Activated B cell treated with CpG ODN at 0.5 μM for 24 hours (primary cell): ENCODE measurements around the gene GSN. TPM values are rescaled to one million over a fixed set of nuclear protein-coding genes. Genes with fewer than 3 reads are reported as not detected.

Source experiments
- ATAC-seq: fragments of 200-7000 bp; cut with Tn5 transposase; one replicate; pipeline ENCODE4 v1.10.0; 2021; ENCODE audit warnings: low read depth, mild to moderate bottlenecking, moderate library complexity
- CTCF ChIA-PET: fragments of 350-600 bp; sonication (Branson Sonifier 250); formaldehyde crosslinking; loops from one replicate; lab custom pipeline; 2021; ENCODE audit warnings: antibody characterized with exemption; lab: Charles Lee
- POLR2A ChIA-PET: fragments of 350-600 bp; sonication (Branson Sonifier 250); formaldehyde crosslinking; loops from one replicate; lab custom pipeline; 2021; ENCODE audit warnings: antibody characterized with exemption; lab: Charles Lee
- DNase-seq: peaks from one replicate; pipeline ENCODE4 v3.0.0; 2022
- H3K27ac Mint-ChIP-seq: one replicate; pipeline ENCODE4 v1.8.0; 2020; ENCODE audit warnings: mixed read lengths
- H3K27me3 Mint-ChIP-seq: one replicate; pipeline ENCODE4 v1.8.0; 2021; ENCODE audit warnings: mixed read lengths
- H3K36me3 Mint-ChIP-seq: one replicate; pipeline ENCODE4 v1.8.0; 2021; ENCODE audit warnings: low read depth, mixed read lengths
- H3K4me1 Mint-ChIP-seq: one replicate; pipeline ENCODE4 v1.8.0; 2021; ENCODE audit warnings: mixed read lengths
- H3K4me3 Mint-ChIP-seq: one replicate; pipeline ENCODE4 v1.8.0; 2020; ENCODE audit warnings: mild to moderate bottlenecking, mixed read lengths
- H3K9me3 Mint-ChIP-seq: one replicate; pipeline ENCODE4 v1.8.0; 2020; ENCODE audit warnings: mixed read lengths
- intact Hi-C: fragments of 100-400 bp; cut with micrococcal nuclease; formaldehyde crosslinking; loops from one replicate; pipeline ENCODE4 v1.15.1; 2024
- total RNA-seq: library from RNA; stranded (reverse); gene quantifications from 2 replicates; pipeline ENCODE4 v1.2.3, GENCODE V29; 2022
- TF ChIP-seq, protein P1 (sequence below): fragments of 200-600 bp; IDR thresholded peaks from one replicate; pipeline ENCODE4 v1.8.0; 2022; ENCODE audit warnings: antibody characterized with exemption, mild to moderate bottlenecking

Gene GSN
- total RNA-seq, 1 donor from 2014 or later, result 26.5 TPM

- H3K27ac Mint-ChIP-seq, result no peak overlapping the region
- CTCF ChIA-PET, result no interaction called here
Measured at GRCh38 chr9:121272401-121272948, 4.5 kb downstream of the GSN start.

GRCh38 chr9:121273064-121273775 lies 5.3 kb downstream of the GSN start:
- no peaks in the 10 kb centered on the region for H3K36me3 Mint-ChIP-seq
- peaks cover 34% of the 10 kb centered on the region for H3K4me1 Mint-ChIP-seq
- ChIA-PET POLR2A (no interaction called here), CTCF (no interaction called here)
- ATAC-seq, result no peak
- no peak overlapping the region for H3K27ac Mint-ChIP-seq
- no peak for DNase-seq
- no peaks in the 10 kb centered on the region for H3K9me3 Mint-ChIP-seq
- intact Hi-C loops, result no loop called here
- TF ChIP-seq, protein P1, sequence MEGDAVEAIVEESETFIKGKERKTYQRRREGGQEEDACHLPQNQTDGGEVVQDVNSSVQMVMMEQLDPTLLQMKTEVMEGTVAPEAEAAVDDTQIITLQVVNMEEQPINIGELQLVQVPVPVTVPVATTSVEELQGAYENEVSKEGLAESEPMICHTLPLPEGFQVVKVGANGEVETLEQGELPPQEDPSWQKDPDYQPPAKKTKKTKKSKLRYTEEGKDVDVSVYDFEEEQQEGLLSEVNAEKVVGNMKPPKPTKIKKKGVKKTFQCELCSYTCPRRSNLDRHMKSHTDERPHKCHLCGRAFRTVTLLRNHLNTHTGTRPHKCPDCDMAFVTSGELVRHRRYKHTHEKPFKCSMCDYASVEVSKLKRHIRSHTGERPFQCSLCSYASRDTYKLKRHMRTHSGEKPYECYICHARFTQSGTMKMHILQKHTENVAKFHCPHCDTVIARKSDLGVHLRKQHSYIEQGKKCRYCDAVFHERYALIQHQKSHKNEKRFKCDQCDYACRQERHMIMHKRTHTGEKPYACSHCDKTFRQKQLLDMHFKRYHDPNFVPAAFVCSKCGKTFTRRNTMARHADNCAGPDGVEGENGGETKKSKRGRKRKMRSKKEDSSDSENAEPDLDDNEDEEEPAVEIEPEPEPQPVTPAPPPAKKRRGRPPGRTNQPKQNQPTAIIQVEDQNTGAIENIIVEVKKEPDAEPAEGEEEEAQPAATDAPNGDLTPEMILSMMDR, result no peak
- H3K4me3 Mint-ChIP-seq, result no peak overlapping the region
- H3K27me3 Mint-ChIP-seq, result no peaks in the 10 kb centered on the region

More at GRCh38 chr9:121272401-121272948, 4.5 kb downstream of the GSN start:
- no peaks in the 10 kb centered on the region for H3K9me3 Mint-ChIP-seq
- H3K4me3 Mint-ChIP-seq, result no peak overlapping the region
- H3K27me3 Mint-ChIP-seq, result no peaks in the 10 kb centered on the region
- H3K36me3 Mint-ChIP-seq, result no peaks in the 10 kb centered on the region
- POLR2A ChIA-PET, result interaction anchor here (0.5 kb wide), 1 partner anchor 174 kb away, joined by 4 read pairs; no protein-coding TSS in a partner anchor
- DNase-seq (no peak), ATAC-seq (no peak)
- H3K4me1 Mint-ChIP-seq, result peaks cover 37% of the 10 kb centered on the region
- intact Hi-C loops, result no loop called here
- TF ChIP-seq, protein P1, result no peak

GRCh38 chr9:121274851-121275250 lies 6.9 kb downstream of the GSN start:
- H3K36me3 Mint-ChIP-seq, result no peaks in the 10 kb centered on the region
- no peak overlapping the region for H3K4me3 Mint-ChIP-seq
- intact Hi-C loops, result loop anchor here (5.0 kb wide), 1 partner anchor 63 kb away; no protein-coding TSS in a partner anchor
- no peaks in the 10 kb centered on the region for H3K27me3 Mint-ChIP-seq
- H3K9me3 Mint-ChIP-seq, result no peaks in the 10 kb centered on the region
- H3K27ac Mint-ChIP-seq, result no peak overlapping the region
- TF ChIP-seq, protein P1, result no peak
- POLR2A ChIA-PET, result no interaction called here
- H3K4me1 Mint-ChIP-seq, result peaks cover 29% of the 10 kb centered on the region
- ATAC-seq (no peak), DNase-seq (no peak)
- CTCF ChIA-PET, result no interaction called here

- Mint-ChIP-seq H3K9me3 (no peaks in the 10 kb centered on the region), H3K36me3 (peaks cover 2% of the 10 kb centered on the region), H3K27me3 (no peaks in the 10 kb centered on the region), H3K4me3 (no peak overlapping the region), H3K27ac (no peak overlapping the region), H3K4me1 (peaks cover 20% of the 10 kb centered on the region)
- DNase-seq, result no peak
- CTCF ChIA-PET, result no interaction called here
- POLR2A ChIA-PET, result no interaction called here
- intact Hi-C loops, result loop anchor here (5.0 kb wide), 1 partner anchor 64 kb away; no protein-coding TSS in a partner anchor
- TF ChIP-seq, protein P1, result no peak
- ATAC-seq, result no peak
Measured at GRCh38 chr9:121275781-121276658, 8.1 kb downstream of the GSN start.
